ENCODE data around the gene ASB9. TPM values are rescaled to one million over a fixed set of nuclear protein-coding genes. Genes with fewer than 3 reads are reported as not detected.

Gene ASB9
- total RNA-seq, 1 donor = 0.18 TPM

- DNase-seq (ENCODE audit: low read depth) = no peak
- TF ChIP-seq, protein P1, sequence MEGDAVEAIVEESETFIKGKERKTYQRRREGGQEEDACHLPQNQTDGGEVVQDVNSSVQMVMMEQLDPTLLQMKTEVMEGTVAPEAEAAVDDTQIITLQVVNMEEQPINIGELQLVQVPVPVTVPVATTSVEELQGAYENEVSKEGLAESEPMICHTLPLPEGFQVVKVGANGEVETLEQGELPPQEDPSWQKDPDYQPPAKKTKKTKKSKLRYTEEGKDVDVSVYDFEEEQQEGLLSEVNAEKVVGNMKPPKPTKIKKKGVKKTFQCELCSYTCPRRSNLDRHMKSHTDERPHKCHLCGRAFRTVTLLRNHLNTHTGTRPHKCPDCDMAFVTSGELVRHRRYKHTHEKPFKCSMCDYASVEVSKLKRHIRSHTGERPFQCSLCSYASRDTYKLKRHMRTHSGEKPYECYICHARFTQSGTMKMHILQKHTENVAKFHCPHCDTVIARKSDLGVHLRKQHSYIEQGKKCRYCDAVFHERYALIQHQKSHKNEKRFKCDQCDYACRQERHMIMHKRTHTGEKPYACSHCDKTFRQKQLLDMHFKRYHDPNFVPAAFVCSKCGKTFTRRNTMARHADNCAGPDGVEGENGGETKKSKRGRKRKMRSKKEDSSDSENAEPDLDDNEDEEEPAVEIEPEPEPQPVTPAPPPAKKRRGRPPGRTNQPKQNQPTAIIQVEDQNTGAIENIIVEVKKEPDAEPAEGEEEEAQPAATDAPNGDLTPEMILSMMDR (IDR thresholded peaks at IDR 0.05; ENCODE audit: insufficient read depth, low read length) = no peak
Measured at GRCh38 chrX:15209096-15209495, 60.8 kb downstream of the ASB9 start.

DNA sequence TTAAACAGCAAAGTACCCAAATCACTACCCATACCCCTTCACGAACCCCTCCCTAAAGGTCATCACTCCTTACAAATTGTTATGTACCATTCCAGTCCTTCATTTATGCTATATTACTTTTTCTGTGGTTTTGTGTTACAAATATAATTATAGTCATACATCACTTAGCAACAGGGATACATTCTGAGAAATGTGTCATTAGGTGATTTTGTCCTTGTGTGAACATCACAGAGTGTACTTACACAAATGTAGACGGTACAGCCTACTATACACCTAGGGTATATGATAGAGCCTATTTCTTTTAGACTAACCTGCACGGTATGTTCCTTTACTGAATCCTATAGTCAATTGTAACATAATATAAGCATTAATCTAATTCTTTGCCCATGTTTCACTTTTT, 61.9 kb downstream of the ASB9 start:
- no peak for DNase-seq (ENCODE audit: low read depth)
- TF ChIP-seq, protein P1 (IDR thresholded peaks at IDR 0.05; ENCODE audit: insufficient read depth, low read length) = no peak
- H3K4me3 ChIP-seq (ENCODE audit: low read depth, low read length) = no peak overlapping the region

More at GRCh38 chrX:15209096-15209495, 60.8 kb downstream of the ASB9 start:
- H3K4me3 ChIP-seq (ENCODE audit: low read depth, low read length) = no peak overlapping the region

GRCh38 chrX:15207384-15207783, 62.5 kb downstream of the ASB9 start:
- no peak for DNase-seq (ENCODE audit: low read depth)
- no peak overlapping the region for H3K4me3 ChIP-seq (ENCODE audit: low read depth, low read length)
- TF ChIP-seq, protein P1 (IDR thresholded peaks at IDR 0.05; ENCODE audit: insufficient read depth, low read length) = no peak

DNA sequence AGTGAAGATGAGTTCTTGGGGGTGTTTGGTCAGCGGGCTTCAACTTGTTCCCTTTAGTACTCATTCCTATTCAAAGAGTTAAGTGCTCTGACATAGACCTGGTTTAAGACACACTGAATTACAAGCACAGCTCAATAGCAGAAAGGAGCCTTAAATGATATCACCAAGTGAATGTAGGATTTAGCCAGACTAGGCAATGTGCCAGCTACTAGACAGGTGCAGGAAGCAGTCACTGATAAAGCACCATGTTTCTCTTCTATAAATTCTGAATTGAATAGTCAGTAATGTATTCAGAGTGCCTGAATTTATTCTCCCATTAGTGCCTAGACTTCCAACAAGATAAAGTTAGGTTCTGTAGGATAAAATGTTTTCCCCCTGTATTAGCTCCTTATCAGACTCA, 63.6 kb downstream of the ASB9 start:
- DNase-seq (ENCODE audit: low read depth) = no peak
- TF ChIP-seq, protein P1 (IDR thresholded peaks at IDR 0.05; ENCODE audit: insufficient read depth, low read length) = no peak
- H3K4me3 ChIP-seq (ENCODE audit: low read depth, low read length) = no peak overlapping the region

GRCh38 chrX:15204130-15204751, 65.6 kb downstream of the ASB9 start:
- H3K4me3 ChIP-seq (ENCODE audit: low read depth, low read length) = no peak overlapping the region
- DNase-seq (ENCODE audit: low read depth) = no peak
- TF ChIP-seq, protein P1 (IDR thresholded peaks at IDR 0.05; ENCODE audit: insufficient read depth, low read length) = no peak

DNA sequence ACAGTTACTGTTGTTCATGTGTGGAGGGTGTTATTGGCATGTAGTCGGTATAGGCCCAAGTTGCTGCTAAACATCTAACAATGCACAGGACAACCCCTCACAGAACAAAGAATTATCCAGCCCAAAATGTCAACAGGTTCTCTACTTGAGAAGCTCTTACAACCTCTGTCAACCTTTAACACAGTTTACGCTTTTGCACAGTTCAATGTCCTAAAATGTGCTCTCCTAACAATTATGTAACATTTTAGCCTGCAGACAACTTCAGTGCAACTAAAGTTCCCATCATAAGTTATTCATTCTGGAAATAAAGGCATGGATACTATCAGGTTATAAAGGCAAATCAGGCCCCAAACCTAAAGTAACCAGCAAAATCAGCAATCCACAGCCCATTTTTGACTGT, 66.2 kb downstream of the ASB9 start:
- TF ChIP-seq, protein P1 (IDR thresholded peaks at IDR 0.05; ENCODE audit: insufficient read depth, low read length) = no peak
- no peak overlapping the region for H3K4me3 ChIP-seq (ENCODE audit: low read depth, low read length)
- DNase-seq (ENCODE audit: low read depth) = no peak
